Activated naive CD8-positive, alpha-beta T cell treated with anti-CD3 and anti-CD28 coated beads, Interleukin-2, amount 10 ng/mL, durations not matched to agents 7 days and 5 days (primary cell): Measurements from ENCODE around the gene TMEFF2. TPM values are rescaled to one million over a fixed set of nuclear protein-coding genes. Genes with fewer than 3 reads are reported as not detected.

Experiments
- ATAC-seq: fragments of 150-1000 bp; cut with Tn5 transposase; one replicate; pipeline ENCODE4 v1.10.0; 2021; ENCODE audit warnings: low read depth, moderate library complexity
- POLR2A ChIA-PET: fragments of 350-600 bp; sonication (Branson Sonifier 250); formaldehyde crosslinking; loops from one replicate; lab custom pipeline; 2021; ENCODE audit warnings: antibody characterized with exemption; lab: Charles Lee
- DNase-seq: peaks from one replicate; pipeline ENCODE4 v3.0.0; 2021
- H3K27ac Mint-ChIP-seq: one replicate; pipeline ENCODE4 v1.8.0; 2022; ENCODE audit warnings: mild to moderate bottlenecking, mixed read lengths
- H3K27me3 Mint-ChIP-seq: one replicate; pipeline ENCODE4 v1.8.0; 2022; ENCODE audit warnings: mild to moderate bottlenecking, moderate library complexity, mixed read lengths
- H3K36me3 Mint-ChIP-seq: one replicate; pipeline ENCODE4 v1.8.0; 2021; ENCODE audit warnings: mild to moderate bottlenecking, mixed read lengths
- H3K4me1 Mint-ChIP-seq: one replicate; pipeline ENCODE4 v1.8.0; 2021; ENCODE audit warnings: mixed read lengths
- H3K4me3 Mint-ChIP-seq: one replicate; pipeline ENCODE4 v1.8.0; 2022; ENCODE audit warnings: mild to moderate bottlenecking, moderate library complexity, mixed read lengths
- H3K9me3 Mint-ChIP-seq: one replicate; pipeline ENCODE4 v1.8.0; 2021; ENCODE audit warnings: mixed read lengths
- total RNA-seq, 2 experiments: library from RNA; stranded (reverse); gene quantifications; one replicate each; pipeline ENCODE4 v1.2.3, GENCODE V29; 2021

Gene TMEFF2
- total RNA-seq, 2 experiments from 2014 or later = not detected

DNA sequence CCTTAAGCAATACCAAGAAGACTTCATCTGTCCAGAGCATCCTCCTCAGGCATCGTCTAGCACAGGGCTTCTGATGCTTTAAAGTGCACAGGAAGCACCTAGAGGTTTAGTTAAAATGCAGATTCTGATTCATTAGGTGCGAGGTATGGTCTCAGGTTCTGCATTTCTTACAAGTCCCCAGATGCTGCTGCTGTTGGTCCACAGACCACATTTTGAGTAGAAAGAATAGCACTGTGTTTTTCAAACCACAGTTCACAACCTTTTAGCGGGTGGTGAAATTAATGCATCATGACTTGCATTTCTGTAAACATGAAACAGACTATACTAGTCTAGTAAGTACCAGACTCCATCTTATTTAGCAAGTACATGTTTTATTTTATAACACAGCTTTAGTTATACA is 134.6 kb downstream of the TMEFF2 start:
- H3K4me3 Mint-ChIP-seq = no peak overlapping the region
- no peaks in the 10 kb centered on the region for H3K9me3 Mint-ChIP-seq
- H3K36me3 Mint-ChIP-seq = no peaks in the 10 kb centered on the region
- H3K4me1 Mint-ChIP-seq = no peaks in the 10 kb centered on the region
- H3K27me3 Mint-ChIP-seq = peaks cover 30% of the 10 kb centered on the region
- POLR2A ChIA-PET = no interaction called here
- no peak for DNase-seq
- no peak for ATAC-seq
- no peak overlapping the region for H3K27ac Mint-ChIP-seq

DNA sequence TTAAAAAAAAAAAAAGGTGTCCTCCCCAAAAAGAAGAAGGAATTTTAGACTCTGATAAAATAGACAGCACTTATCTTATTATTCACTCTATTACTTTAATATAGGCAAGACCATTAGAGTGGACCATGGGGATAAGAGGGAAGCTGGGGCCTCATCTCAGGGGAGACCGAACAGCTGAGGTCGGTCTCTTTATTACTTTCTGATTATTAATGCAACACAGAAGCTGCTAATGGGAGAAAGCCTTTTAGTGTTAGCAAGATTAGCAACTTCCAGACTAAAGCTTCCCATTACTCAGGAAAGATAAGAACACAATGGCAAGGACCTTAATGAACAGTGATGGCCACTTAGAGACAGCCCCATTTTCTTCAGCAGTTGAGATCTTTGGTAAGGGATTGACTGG is 135.5 kb downstream of the TMEFF2 start:
- H3K9me3 Mint-ChIP-seq = no peaks in the 10 kb centered on the region
- ATAC-seq = no peak
- no peaks in the 10 kb centered on the region for H3K4me1 Mint-ChIP-seq
- no peak overlapping the region for H3K27ac Mint-ChIP-seq
- DNase-seq = no peak
- POLR2A ChIA-PET = no interaction called here
- H3K27me3 Mint-ChIP-seq = peaks cover 24% of the 10 kb centered on the region
- no peak overlapping the region for H3K4me3 Mint-ChIP-seq
- H3K36me3 Mint-ChIP-seq = no peaks in the 10 kb centered on the region

DNA sequence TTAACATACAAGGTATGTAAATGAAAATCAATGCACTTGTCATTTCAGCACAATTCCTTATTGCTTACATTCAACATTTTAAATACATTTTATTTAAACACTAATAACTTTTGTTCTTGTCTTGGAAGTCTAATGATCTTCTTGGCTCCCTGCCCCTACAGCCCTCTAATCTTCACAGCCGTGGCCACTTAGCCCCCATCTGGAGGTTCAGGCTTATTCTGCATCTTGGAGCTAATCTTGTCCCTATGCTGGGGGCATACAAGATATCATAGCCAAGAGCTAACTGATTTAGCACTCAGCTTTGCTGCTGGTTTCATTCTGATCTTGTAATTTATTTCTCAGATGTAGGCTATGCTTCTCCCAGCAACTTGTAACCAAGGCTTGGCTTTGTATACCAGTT is 140.8 kb downstream of the TMEFF2 start:
- H3K36me3 Mint-ChIP-seq = no peaks in the 10 kb centered on the region
- no peaks in the 10 kb centered on the region for H3K4me1 Mint-ChIP-seq
- POLR2A ChIA-PET = no interaction called here

DNA sequence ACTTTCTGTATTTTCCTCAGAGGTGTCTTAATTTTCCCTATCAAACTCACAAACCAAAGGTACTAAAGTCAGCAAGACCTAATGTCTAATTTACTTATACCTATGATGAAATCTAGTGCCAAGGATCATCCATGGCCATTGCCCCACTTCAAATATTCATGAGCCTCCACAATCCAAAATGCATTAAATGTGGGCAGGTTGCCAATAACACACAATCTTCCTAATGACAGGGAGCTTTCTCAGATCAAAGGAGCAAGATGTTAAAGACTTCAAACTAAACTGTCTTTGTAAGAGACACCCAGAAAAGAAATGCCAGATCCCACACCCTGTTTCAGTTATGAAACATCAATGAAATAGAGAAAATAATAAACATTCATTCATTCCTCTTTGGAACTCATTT is 143.2 kb downstream of the TMEFF2 start:
- no peak for DNase-seq
- POLR2A ChIA-PET = no interaction called here
- Mint-ChIP-seq H3K27me3 (peaks cover 4% of the 10 kb centered on the region), H3K36me3 (no peaks in the 10 kb centered on the region), H3K4me3 (no peak overlapping the region), H3K9me3 (no peaks in the 10 kb centered on the region), H3K27ac (no peak overlapping the region), H3K4me1 (no peaks in the 10 kb centered on the region)
- no peak for ATAC-seq

More for the DNA sequence above, 140.8 kb downstream of the TMEFF2 start:
- ATAC-seq (no peak), DNase-seq (no peak)
- Mint-ChIP-seq H3K27ac (no peak overlapping the region), H3K9me3 (no peaks in the 10 kb centered on the region), H3K4me3 (no peak overlapping the region), H3K27me3 (peaks cover 3% of the 10 kb centered on the region)

DNA sequence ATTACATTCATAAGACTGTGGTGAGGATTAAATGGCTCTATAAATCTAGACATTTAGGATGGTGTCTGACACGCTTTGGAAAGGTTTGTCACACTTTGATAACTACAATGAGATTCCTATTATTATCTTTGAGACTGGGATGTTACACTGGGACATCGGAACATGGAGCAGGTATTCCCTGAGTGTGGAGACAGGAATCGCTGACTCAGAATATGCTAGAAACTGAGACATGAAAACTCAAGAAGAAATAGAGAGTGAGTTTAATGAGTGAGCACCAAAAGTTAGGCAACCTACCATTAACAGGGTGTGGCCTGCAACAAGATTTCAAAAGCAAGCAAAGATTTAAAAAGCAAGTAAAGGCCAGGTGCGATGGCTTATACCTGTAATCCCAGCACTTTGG is 145.4 kb downstream of the TMEFF2 start:
- no peak for ATAC-seq
- Mint-ChIP-seq H3K27ac (no peak overlapping the region), H3K27me3 (peaks cover 4% of the 10 kb centered on the region), H3K4me3 (no peak overlapping the region), H3K9me3 (no peaks in the 10 kb centered on the region), H3K4me1 (no peaks in the 10 kb centered on the region), H3K36me3 (no peaks in the 10 kb centered on the region)
- DNase-seq = no peak
- POLR2A ChIA-PET = no interaction called here

DNA sequence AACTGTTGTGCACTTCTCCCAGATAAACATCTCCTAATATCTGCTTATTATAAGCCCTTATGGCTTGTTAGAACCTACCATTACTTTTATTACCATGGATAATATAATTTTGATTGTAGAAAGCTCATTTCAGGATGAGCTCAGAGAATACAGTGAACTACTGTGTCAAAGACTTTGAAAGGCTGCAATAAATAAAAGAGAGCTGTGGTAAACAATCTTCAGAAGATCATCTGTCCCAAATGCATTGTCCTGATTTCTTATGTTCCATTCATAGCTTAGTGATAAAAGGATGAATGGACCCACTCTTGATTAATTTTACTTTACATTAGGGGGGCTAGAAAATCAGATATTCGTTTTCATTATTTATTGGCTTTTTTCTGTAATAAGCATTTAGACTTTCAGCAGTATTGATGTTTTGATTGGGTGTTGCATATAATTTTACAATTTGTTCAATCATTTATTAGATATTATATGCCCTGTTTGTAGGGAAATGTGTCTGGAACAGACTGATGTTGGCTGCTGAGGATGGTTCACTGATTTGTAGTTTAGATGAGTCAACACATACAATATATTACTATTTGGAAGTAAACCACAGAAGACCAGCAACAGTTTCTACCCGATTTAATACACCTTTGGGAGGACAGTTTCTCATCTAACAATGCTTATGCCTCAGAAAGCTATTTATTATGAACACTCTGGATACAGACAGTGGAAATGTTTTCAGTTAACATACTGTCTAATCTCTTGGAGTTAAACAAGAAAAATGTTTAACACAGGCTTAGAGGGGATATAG is 147.2 kb downstream of the TMEFF2 start:
- no peaks in the 10 kb centered on the region for H3K4me1 Mint-ChIP-seq
- no peak for DNase-seq
- H3K4me3 Mint-ChIP-seq = no peak overlapping the region
- no peak for ATAC-seq
- H3K9me3 Mint-ChIP-seq = no peaks in the 10 kb centered on the region
- H3K27me3 Mint-ChIP-seq = peaks cover 4% of the 10 kb centered on the region
- H3K36me3 Mint-ChIP-seq = no peaks in the 10 kb centered on the region
- H3K27ac Mint-ChIP-seq = no peak overlapping the region
- POLR2A ChIA-PET = no interaction called here

DNA sequence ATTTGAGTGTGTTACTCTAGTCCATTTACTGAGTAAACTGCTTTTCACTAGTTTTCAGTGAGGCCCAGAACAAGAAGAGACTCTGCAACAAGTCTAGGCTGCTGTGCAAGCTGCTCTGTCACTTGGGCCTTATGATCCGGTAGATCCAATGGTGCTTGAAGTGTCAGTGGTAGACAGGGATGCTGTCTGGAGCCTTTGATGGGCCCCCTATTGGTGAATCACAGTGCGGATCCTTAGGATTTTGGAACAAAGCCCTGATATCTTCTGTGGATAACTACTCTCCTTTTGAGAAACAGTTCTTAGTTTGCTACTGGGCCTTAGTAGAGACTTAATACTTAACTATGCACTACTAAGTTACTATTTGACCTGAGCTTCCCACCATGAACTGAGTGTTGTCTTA is 150.2 kb downstream of the TMEFF2 start:
- no peak overlapping the region for H3K27ac Mint-ChIP-seq
- no peaks in the 10 kb centered on the region for H3K4me1 Mint-ChIP-seq
- POLR2A ChIA-PET = no interaction called here
- no peaks in the 10 kb centered on the region for H3K36me3 Mint-ChIP-seq
- no peaks in the 10 kb centered on the region for H3K9me3 Mint-ChIP-seq
- DNase-seq = no peak
- no peak overlapping the region for H3K4me3 Mint-ChIP-seq
- no peak for ATAC-seq
- H3K27me3 Mint-ChIP-seq = peaks cover 5% of the 10 kb centered on the region

DNA sequence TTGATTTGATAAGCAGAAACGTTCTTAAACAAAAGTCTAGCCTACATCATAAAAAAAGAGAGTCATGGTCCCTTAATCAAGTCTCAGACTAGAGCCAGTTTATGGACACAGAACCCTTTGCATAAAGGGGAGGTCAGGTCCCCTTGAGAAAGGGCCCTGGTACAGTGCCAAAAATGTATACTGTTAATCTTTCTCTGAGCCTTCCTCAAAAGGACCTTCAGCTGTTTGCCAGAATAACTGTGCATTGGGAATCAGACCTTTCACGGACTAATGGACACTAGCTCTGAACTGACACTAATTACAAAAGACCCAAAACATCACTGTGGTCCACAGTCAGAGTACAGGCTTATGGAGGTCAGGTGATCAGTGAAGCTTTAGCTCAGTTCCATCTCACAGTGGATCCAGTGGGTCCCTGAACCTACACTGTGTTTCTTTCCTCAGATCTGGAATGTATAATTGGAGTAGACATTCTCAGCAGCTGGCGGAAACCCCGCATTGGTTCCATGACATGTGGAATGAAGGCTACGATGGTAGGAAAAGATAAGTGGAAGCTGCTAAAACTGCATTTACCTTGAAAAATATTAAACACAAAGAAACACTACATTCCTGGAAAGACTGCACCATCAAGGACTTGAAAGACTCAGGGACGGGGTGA is 151.4 kb downstream of the TMEFF2 start:
- Mint-ChIP-seq H3K27ac (no peak overlapping the region), H3K27me3 (peaks cover 2% of the 10 kb centered on the region), H3K9me3 (no peaks in the 10 kb centered on the region), H3K4me3 (no peak overlapping the region), H3K36me3 (no peaks in the 10 kb centered on the region), H3K4me1 (no peaks in the 10 kb centered on the region)
- DNase-seq = no peak
- no peak for ATAC-seq
- POLR2A ChIA-PET = no interaction called here

DNA sequence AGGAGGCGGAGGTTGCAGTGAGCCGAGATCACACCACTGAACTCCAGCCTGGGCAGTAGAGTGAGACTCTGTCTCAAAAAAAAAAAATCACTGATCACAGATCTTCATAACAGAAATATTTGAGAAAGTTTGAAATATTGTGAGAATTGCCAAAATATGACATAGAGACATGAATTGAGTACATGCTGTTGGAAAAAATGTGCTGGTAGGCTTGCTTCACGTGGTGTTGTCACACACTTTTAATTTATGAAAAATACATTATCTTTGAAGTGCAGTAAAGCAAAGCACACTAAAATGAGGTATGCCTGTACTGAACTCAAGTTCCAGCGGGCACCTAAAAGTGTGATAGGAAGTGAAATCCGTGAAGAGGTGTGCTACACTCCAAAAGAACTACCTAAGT is 152.6 kb downstream of the TMEFF2 start:
- peaks cover 5% of the 10 kb centered on the region for H3K27me3 Mint-ChIP-seq
- POLR2A ChIA-PET = no interaction called here
- H3K27ac Mint-ChIP-seq = no peak overlapping the region
- no peaks in the 10 kb centered on the region for H3K9me3 Mint-ChIP-seq
- H3K4me3 Mint-ChIP-seq = no peak overlapping the region
- DNase-seq (no peak), ATAC-seq (no peak)
- H3K4me1 Mint-ChIP-seq = no peaks in the 10 kb centered on the region
- H3K36me3 Mint-ChIP-seq = no peaks in the 10 kb centered on the region

DNA sequence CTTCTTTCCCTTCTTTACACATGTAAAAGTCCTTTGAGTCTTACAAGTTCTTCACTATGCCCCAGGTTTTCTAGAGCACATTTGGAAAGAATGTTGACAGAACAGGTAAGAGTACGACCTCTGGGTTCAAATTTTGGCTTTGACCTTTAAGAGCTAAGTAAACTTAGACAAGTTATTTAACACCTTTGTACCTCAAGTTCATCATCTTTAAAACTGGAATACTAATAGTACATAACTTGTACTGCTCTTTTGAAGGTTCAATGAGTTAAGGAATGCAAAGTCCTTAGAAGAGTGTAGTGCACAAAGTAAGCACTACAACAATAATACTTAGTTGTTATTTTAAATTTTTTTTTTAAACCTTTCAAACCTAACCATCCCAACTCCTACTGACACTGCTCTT is 156.6 kb downstream of the TMEFF2 start:
- no peaks in the 10 kb centered on the region for H3K4me1 Mint-ChIP-seq
- ATAC-seq (no peak), DNase-seq (no peak)
- no peaks in the 10 kb centered on the region for H3K36me3 Mint-ChIP-seq
- POLR2A ChIA-PET = no interaction called here
- H3K27ac Mint-ChIP-seq = no peak overlapping the region
- peaks cover 11% of the 10 kb centered on the region for H3K27me3 Mint-ChIP-seq
- no peak overlapping the region for H3K4me3 Mint-ChIP-seq
- H3K9me3 Mint-ChIP-seq = no peaks in the 10 kb centered on the region

DNA sequence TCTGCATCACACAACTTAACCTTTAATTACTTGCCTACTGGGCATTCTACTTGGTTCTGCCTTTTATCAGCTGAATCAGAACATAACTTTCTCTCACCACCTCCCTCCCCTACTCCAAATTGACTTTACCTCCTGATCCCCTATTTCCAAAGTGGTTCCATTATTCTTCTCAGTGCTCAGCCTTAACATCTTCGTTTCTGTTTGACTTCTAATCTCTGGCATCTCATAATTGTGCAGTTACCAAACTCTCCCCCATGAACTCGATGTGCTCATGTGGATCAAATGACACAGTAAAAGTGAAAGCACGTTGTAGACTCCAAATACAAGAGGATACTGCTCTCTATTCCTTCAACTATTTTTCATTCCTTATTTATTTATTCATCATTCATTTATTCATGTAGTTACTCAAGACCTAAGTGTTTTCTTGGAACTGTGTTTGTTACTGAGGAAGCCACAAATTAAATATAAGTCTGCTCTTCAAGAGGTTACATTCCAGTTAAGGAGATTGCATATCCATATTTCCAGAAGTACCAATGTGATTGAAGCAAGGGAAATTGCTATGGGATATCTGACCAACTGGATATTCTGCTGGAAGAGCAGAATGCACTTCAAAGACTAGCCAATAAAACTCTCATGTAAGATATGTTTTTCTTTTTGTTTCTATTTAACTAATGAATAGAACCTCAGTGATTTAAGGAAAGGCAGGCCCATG is 158.8 kb downstream of the TMEFF2 start:
- no peak overlapping the region for H3K27ac Mint-ChIP-seq
- H3K36me3 Mint-ChIP-seq = no peaks in the 10 kb centered on the region
- H3K4me1 Mint-ChIP-seq = no peaks in the 10 kb centered on the region
- H3K4me3 Mint-ChIP-seq = no peak overlapping the region
- no peaks in the 10 kb centered on the region for H3K9me3 Mint-ChIP-seq
- no peak for DNase-seq
- POLR2A ChIA-PET = no interaction called here
- no peak for ATAC-seq
- H3K27me3 Mint-ChIP-seq = peaks cover 14% of the 10 kb centered on the region

DNA sequence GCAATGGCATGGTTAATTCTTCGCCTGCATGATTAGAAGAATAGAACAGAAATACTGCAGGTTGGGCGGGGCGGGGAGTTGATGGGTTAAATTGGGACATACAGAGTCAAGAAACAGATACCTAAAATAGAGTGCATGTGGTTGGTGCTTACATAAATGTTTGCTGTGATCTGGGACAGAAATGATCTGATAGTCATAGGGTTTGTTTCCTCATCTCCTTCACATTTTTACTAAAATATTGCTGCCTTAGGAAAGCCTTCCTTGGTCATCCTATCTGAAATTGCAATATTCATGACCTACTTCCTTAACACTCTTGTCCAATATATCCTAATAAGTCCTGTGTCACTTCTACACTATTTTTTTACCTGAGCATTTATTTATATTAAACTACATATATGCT is 163.9 kb downstream of the TMEFF2 start:
- H3K36me3 Mint-ChIP-seq = no peaks in the 10 kb centered on the region
- DNase-seq (no peak), ATAC-seq (no peak)
- H3K4me1 Mint-ChIP-seq = no peaks in the 10 kb centered on the region
- H3K4me3 Mint-ChIP-seq = no peak overlapping the region
- H3K9me3 Mint-ChIP-seq = no peaks in the 10 kb centered on the region
- peaks cover 6% of the 10 kb centered on the region for H3K27me3 Mint-ChIP-seq
- no peak overlapping the region for H3K27ac Mint-ChIP-seq
- POLR2A ChIA-PET = no interaction called here

DNA sequence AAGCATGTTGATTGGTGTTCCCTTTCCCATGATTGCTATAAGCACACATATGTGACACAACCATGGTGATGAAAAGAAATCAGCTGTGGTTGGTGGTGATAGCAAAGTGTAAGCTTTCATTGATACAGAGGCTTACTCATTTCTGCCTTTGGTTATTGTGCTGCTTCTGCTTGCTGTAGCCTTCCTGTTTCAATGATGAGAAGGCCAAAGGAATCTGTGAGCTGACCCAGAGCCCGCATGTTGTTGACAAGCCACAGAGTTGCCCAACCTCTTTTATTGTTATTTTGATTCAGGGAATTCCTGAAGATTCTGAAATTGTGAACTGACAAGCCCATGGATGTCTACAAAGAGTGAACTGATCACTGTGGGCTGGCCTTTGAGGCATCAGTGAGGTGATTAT is 164.4 kb downstream of the TMEFF2 start:
- no peak for DNase-seq
- H3K36me3 Mint-ChIP-seq = no peaks in the 10 kb centered on the region
- H3K27ac Mint-ChIP-seq = no peak overlapping the region
- H3K9me3 Mint-ChIP-seq = no peaks in the 10 kb centered on the region
- peaks cover 5% of the 10 kb centered on the region for H3K27me3 Mint-ChIP-seq
- POLR2A ChIA-PET = no interaction called here
- no peaks in the 10 kb centered on the region for H3K4me1 Mint-ChIP-seq
- no peak for ATAC-seq
- no peak overlapping the region for H3K4me3 Mint-ChIP-seq

DNA sequence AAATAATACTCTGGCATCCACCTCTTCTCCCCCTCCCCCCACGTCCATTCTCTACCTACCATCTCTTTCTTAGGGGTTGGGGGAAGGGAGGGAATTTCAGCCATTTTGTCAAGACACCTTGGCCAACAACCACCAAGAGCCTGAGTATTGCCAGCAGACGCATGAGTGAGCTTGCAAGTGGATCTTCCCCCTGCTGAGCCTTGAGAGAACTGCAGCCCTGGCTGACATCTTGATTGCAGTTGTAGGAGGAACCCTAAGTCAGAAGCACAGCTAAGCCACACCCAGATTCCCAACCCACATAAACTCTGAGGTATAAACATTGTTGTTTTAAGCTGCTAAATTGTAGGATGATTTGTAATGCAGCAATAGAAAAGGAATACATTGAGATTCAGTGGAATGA is 165.6 kb downstream of the TMEFF2 start:
- peaks cover 5% of the 10 kb centered on the region for H3K27me3 Mint-ChIP-seq
- no peaks in the 10 kb centered on the region for H3K4me1 Mint-ChIP-seq
- no peaks in the 10 kb centered on the region for H3K36me3 Mint-ChIP-seq
- H3K4me3 Mint-ChIP-seq = no peak overlapping the region
- ATAC-seq (no peak), DNase-seq (no peak)
- H3K27ac Mint-ChIP-seq = no peak overlapping the region
- H3K9me3 Mint-ChIP-seq = no peaks in the 10 kb centered on the region
- POLR2A ChIA-PET = no interaction called here
